ENCODE results near the gene GPR141.

DNA sequence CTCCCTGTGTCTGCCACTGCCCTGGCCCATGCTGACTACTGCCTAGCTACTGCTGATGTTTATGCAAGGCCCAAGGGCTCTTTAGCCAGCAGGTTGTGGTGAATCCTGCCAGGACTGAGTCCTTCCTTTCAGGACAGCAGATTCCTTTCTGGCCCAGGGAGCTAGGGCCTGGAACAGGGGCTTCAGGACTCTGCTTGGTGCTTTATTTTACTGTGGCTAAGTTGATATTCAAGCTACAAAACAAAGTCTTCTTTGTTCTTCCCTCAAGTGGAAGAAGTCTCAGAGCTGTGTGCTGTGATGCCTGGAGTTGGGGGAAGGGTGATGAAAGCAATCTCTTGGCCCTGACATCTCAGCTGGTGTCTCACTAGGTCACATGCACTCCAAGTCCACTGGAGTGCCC lies 98.6 kb downstream of the GPR141 start:
- TF ChIP-seq, protein P1, sequence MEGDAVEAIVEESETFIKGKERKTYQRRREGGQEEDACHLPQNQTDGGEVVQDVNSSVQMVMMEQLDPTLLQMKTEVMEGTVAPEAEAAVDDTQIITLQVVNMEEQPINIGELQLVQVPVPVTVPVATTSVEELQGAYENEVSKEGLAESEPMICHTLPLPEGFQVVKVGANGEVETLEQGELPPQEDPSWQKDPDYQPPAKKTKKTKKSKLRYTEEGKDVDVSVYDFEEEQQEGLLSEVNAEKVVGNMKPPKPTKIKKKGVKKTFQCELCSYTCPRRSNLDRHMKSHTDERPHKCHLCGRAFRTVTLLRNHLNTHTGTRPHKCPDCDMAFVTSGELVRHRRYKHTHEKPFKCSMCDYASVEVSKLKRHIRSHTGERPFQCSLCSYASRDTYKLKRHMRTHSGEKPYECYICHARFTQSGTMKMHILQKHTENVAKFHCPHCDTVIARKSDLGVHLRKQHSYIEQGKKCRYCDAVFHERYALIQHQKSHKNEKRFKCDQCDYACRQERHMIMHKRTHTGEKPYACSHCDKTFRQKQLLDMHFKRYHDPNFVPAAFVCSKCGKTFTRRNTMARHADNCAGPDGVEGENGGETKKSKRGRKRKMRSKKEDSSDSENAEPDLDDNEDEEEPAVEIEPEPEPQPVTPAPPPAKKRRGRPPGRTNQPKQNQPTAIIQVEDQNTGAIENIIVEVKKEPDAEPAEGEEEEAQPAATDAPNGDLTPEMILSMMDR (IDR thresholded peaks at IDR 0.05), result no peak
- TF ChIP-seq ZNF263 (CRISPR knock-in tag; IDR thresholded peaks at IDR 0.05; ENCODE audit: low read depth) (no peak), JAZF1 (CRISPR knock-in tag; IDR thresholded peaks at IDR 0.05) (no peak), ZBTB21 (CRISPR knock-in tag; IDR thresholded peaks at IDR 0.05; ENCODE audit: borderline replicate concordance) (no peak), NFYB (CRISPR knock-in tag; conservative IDR thresholded peaks at IDR 0.05; ENCODE audit: low read depth) (no peak), CREB1 (CRISPR knock-in tag; IDR thresholded peaks at IDR 0.05) (no peak), CBFB (CRISPR knock-in tag; IDR thresholded peaks at IDR 0.05; ENCODE audit: low read depth) (no peak)
- TF ChIP-seq, protein P2, sequence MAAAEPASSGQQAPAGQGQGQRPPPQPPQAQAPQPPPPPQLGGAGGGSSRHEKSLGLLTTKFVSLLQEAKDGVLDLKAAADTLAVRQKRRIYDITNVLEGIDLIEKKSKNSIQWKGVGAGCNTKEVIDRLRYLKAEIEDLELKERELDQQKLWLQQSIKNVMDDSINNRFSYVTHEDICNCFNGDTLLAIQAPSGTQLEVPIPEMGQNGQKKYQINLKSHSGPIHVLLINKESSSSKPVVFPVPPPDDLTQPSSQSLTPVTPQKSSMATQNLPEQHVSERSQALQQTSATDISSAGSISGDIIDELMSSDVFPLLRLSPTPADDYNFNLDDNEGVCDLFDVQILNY (CRISPR knock-in tag; IDR thresholded peaks at IDR 0.05), result no peak
- TF ChIP-seq, protein P3, sequence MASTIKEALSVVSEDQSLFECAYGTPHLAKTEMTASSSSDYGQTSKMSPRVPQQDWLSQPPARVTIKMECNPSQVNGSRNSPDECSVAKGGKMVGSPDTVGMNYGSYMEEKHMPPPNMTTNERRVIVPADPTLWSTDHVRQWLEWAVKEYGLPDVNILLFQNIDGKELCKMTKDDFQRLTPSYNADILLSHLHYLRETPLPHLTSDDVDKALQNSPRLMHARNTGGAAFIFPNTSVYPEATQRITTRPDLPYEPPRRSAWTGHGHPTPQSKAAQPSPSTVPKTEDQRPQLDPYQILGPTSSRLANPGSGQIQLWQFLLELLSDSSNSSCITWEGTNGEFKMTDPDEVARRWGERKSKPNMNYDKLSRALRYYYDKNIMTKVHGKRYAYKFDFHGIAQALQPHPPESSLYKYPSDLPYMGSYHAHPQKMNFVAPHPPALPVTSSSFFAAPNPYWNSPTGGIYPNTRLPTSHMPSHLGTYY (CRISPR knock-in tag; IDR thresholded peaks at IDR 0.05), result no peak
- TF ChIP-seq, protein P4, sequence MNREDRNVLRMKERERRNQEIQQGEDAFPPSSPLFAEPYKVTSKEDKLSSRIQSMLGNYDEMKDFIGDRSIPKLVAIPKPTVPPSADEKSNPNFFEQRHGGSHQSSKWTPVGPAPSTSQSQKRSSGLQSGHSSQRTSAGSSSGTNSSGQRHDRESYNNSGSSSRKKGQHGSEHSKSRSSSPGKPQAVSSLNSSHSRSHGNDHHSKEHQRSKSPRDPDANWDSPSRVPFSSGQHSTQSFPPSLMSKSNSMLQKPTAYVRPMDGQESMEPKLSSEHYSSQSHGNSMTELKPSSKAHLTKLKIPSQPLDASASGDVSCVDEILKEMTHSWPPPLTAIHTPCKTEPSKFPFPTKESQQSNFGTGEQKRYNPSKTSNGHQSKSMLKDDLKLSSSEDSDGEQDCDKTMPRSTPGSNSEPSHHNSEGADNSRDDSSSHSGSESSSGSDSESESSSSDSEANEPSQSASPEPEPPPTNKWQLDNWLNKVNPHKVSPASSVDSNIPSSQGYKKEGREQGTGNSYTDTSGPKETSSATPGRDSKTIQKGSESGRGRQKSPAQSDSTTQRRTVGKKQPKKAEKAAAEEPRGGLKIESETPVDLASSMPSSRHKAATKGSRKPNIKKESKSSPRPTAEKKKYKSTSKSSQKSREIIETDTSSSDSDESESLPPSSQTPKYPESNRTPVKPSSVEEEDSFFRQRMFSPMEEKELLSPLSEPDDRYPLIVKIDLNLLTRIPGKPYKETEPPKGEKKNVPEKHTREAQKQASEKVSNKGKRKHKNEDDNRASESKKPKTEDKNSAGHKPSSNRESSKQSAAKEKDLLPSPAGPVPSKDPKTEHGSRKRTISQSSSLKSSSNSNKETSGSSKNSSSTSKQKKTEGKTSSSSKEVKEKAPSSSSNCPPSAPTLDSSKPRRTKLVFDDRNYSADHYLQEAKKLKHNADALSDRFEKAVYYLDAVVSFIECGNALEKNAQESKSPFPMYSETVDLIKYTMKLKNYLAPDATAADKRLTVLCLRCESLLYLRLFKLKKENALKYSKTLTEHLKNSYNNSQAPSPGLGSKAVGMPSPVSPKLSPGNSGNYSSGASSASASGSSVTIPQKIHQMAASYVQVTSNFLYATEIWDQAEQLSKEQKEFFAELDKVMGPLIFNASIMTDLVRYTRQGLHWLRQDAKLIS (CRISPR knock-in tag; IDR thresholded peaks at IDR 0.05; ENCODE audit: borderline replicate concordance), result no peak
- TF ChIP-seq, protein P5, sequence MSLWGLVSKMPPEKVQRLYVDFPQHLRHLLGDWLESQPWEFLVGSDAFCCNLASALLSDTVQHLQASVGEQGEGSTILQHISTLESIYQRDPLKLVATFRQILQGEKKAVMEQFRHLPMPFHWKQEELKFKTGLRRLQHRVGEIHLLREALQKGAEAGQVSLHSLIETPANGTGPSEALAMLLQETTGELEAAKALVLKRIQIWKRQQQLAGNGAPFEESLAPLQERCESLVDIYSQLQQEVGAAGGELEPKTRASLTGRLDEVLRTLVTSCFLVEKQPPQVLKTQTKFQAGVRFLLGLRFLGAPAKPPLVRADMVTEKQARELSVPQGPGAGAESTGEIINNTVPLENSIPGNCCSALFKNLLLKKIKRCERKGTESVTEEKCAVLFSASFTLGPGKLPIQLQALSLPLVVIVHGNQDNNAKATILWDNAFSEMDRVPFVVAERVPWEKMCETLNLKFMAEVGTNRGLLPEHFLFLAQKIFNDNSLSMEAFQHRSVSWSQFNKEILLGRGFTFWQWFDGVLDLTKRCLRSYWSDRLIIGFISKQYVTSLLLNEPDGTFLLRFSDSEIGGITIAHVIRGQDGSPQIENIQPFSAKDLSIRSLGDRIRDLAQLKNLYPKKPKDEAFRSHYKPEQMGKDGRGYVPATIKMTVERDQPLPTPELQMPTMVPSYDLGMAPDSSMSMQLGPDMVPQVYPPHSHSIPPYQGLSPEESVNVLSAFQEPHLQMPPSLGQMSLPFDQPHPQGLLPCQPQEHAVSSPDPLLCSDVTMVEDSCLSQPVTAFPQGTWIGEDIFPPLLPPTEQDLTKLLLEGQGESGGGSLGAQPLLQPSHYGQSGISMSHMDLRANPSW (CRISPR knock-in tag; conservative IDR thresholded peaks at IDR 0.05; ENCODE audit: low read depth), result no peak
- TF ChIP-seq, protein P6, sequence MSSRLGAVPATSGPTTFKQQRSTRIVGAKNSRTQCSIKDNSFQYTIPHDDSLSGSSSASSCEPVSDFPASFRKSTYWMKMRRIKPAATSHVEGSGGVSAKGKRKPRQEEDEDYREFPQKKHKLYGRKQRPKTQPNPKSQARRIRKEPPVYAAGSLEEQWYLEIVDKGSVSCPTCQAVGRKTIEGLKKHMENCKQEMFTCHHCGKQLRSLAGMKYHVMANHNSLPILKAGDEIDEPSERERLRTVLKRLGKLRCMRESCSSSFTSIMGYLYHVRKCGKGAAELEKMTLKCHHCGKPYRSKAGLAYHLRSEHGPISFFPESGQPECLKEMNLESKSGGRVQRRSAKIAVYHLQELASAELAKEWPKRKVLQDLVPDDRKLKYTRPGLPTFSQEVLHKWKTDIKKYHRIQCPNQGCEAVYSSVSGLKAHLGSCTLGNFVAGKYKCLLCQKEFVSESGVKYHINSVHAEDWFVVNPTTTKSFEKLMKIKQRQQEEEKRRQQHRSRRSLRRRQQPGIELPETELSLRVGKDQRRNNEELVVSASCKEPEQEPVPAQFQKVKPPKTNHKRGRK (CRISPR knock-in tag; IDR thresholded peaks at IDR 0.05; ENCODE audit: borderline replicate concordance), result no peak

Measured in WTC11 (cell line).